PC-3 (cell line): Measurements from ENCODE around the gene PPP6R2. TPM values are rescaled to one million over a fixed set of nuclear protein-coding genes. Genes with fewer than 3 reads are reported as not detected.

ENCODE experiments used
- ATAC-seq: fragments of 200-7000 bp; cut with Tn5 transposase; 2 replicates; pipeline ENCODE4 v1.9.1; 2020; ENCODE audit warnings: mild to moderate bottlenecking, moderate library complexity
- BruUV-seq: library from RNA; stranded (reverse); fragments of 400-500 nt; replicated peaks from 2 replicates; lab custom pipeline; 2021; lab: Mats Ljungman, UMichigan
- CTCF ChIA-PET: fragments of 300-600 bp; sonication (Branson Sonifier 250); formaldehyde crosslinking; loops from one replicate; lab custom pipeline; 2022; ENCODE audit warnings: antibody characterized with exemption; lab: Charles Lee
- POLR2A ChIA-PET: fragments of 300-600 bp; sonication (Branson Sonifier 250); formaldehyde crosslinking; loops from one replicate; lab custom pipeline; 2022; ENCODE audit warnings: antibody characterized with exemption; ENCODE audit not compliant: unreplicated experiment; lab: Charles Lee
- DNase-seq: peaks from one replicate; pipeline ENCODE4 v3.0.0-alpha.2; 2015
- H2AFZ ChIP-seq: fragments of 300-600 bp; sonication (generic); 2 replicates; pipeline ENCODE4 v1.6.0; 2016; ENCODE audit warnings: antibody characterized with exemption, low read length
- H3F3A ChIP-seq: fragments of 300-600 bp; sonication (generic); one replicate; pipeline ENCODE4 v1.6.0; 2017; ENCODE audit warnings: antibody characterized with exemption, low read length, control low read depth, mild to moderate bottlenecking; ENCODE audit not compliant: unreplicated experiment
- H3K27ac ChIP-seq: fragments of 300-600 bp; sonication (generic); 2 replicates; pipeline ENCODE4 v1.5.1; 2016; ENCODE audit warnings: mild to moderate bottlenecking, low read length
- H3K27me3 ChIP-seq: fragments of 300-600 bp; sonication (generic); 2 replicates; pipeline ENCODE4 v1.6.1; 2016; ENCODE audit warnings: low read length, mixed read lengths
- H3K36me3 ChIP-seq: fragments of 300-600 bp; sonication (generic); 2 replicates; pipeline ENCODE4 v1.6.1; 2016; ENCODE audit warnings: low read depth, mixed run types, low read length, mixed read lengths
- H3K4me1 ChIP-seq: fragments of 300-600 bp; sonication (generic); 2 replicates; pipeline ENCODE4 v1.5.1; 2016; ENCODE audit warnings: low read length; ENCODE audit not compliant: insufficient read depth
- H3K4me2 ChIP-seq: fragments of 300-600 bp; sonication (generic); 2 replicates; pipeline ENCODE4 v1.6.0; 2016; ENCODE audit warnings: low read length
- H3K4me3 ChIP-seq: fragments of 300-600 bp; sonication (generic); 2 replicates; pipeline ENCODE4 v1.5.1; 2016; ENCODE audit warnings: mild to moderate bottlenecking, low read length, mixed read lengths
- H3K79me2 ChIP-seq: fragments of 300-600 bp; sonication (generic); 2 replicates; pipeline ENCODE4 v1.6.1; 2017; ENCODE audit warnings: low read length, mixed read lengths
- H3K9ac ChIP-seq: fragments of 300-600 bp; sonication (generic); 2 replicates; pipeline ENCODE4 v1.6.0; 2016; ENCODE audit warnings: mild to moderate bottlenecking, low read length
- H3K9me2 ChIP-seq: fragments of 300-600 bp; sonication (generic); replicated peaks from 2 replicates; pipeline ENCODE4 v1.6.1; 2016; ENCODE audit warnings: mixed run types, low read length, mixed read lengths
- H3K9me3 ChIP-seq: fragments of 300-600 bp; sonication (generic); 2 replicates; pipeline ENCODE4 v1.6.1; 2016; ENCODE audit warnings: low read length, mixed read lengths
- H4K20me1 ChIP-seq: fragments of 300-600 bp; sonication (generic); 2 replicates; pipeline ENCODE4 v1.6.1; 2016; ENCODE audit warnings: low read length, mixed read lengths
- CTCF ChIP-seq: fragments of 300-600 bp; sonication (generic); conservative IDR thresholded peaks from 2 replicates; pipeline ENCODE4 v1.5.1; 2017; ENCODE audit warnings: antibody characterized with exemption, low read depth, mild to moderate bottlenecking, low read length
- EZH2 ChIP-seq: fragments of 300-600 bp; sonication (generic); IDR thresholded peaks from one replicate; pipeline ENCODE4 v1.6.1; 2017; ENCODE audit warnings: antibody characterized with exemption, mild to moderate bottlenecking, low read length; ENCODE audit not compliant: unreplicated experiment
- EZH2phosphoT487 ChIP-seq: fragments of 300-600 bp; sonication (generic); IDR thresholded peaks from 2 replicates; pipeline ENCODE4 v1.6.1; 2018; ENCODE audit warnings: mild to moderate bottlenecking, antibody characterized with exemption, low read length, borderline replicate concordance
- intact Hi-C: fragments of 100-400 bp; cut with micrococcal nuclease; formaldehyde crosslinking; loops from 2 replicates; pipeline ENCODE4 v1.9.0; 2023
- total RNA-seq: library from RNA; depleted of rRNA; stranded (reverse); fragments of >200 nt; gene quantifications from 2 replicates; pipeline ENCODE4 v1.2.3, GENCODE V29; 2014

The PPP6R2 gene
- total RNA-seq, 1 experiment from 2014 or later: 46.2 TPM

GRCh38 chr22:50436841-50437341 is 93.8 kb downstream of the PPP6R2 start:
- H3F3A ChIP-seq: no peaks in the 10 kb centered on the region
- TF ChIP-seq EZH2phosphoT487: no peak
- no peaks in the 10 kb centered on the region; the same call in 1 of the 2 replicates for H3K36me3 ChIP-seq
- H4K20me1 ChIP-seq: no peaks in the 10 kb centered on the region
- CTCF ChIA-PET: no interaction called here
- ATAC-seq (no peak), DNase-seq (no peak)
- no peak overlapping the region for H3K4me2 ChIP-seq
- H2AFZ ChIP-seq: no peak overlapping the region
- H3K27me3 ChIP-seq: no peaks in the 10 kb centered on the region
- H3K9ac ChIP-seq: no peak overlapping the region
- no peak overlapping the region for H3K4me3 ChIP-seq
- no TSS peak for BruUV-seq
- H3K9me3 ChIP-seq: no peaks in the 10 kb centered on the region
- intact Hi-C loops: no loop called here
- H3K79me2 ChIP-seq: no peaks in the 10 kb centered on the region
- H3K9me2 ChIP-seq: no peaks in the 10 kb centered on the region
- POLR2A ChIA-PET: no interaction called here
- H3K27ac ChIP-seq: no peak overlapping the region
- no peaks in the 10 kb centered on the region for H3K4me1 ChIP-seq

- Histone ChIP-seq H4K20me1 (no peaks in the 10 kb centered on the region), H3K4me3 (no peak overlapping the region), H3K36me3 (no peaks in the 10 kb centered on the region), H3K79me2 (no peaks in the 10 kb centered on the region), H2AFZ (no peak overlapping the region), H3K9ac (no peak overlapping the region), H3K27ac (no peak overlapping the region), H3K9me2 (no peaks in the 10 kb centered on the region), H3K27me3 (no peaks in the 10 kb centered on the region), H3K4me1 (no peaks in the 10 kb centered on the region), H3F3A (no peaks in the 10 kb centered on the region), H3K4me2 (no peak overlapping the region), H3K9me3 (no peaks in the 10 kb centered on the region)
- CTCF ChIA-PET: no interaction called here
- DNase-seq (no peak), ATAC-seq (no peak)
- BruUV-seq: no TSS peak
- POLR2A ChIA-PET: no interaction called here
- TF ChIP-seq CTCF (no peak), EZH2 (no peak), EZH2phosphoT487 (no peak)
- intact Hi-C loops: no loop called here
Measured at GRCh38 chr22:50437511-50438304, 94.6 kb downstream of the PPP6R2 start.

GRCh38 chr22:50438305-50439275 is 95.5 kb downstream of the PPP6R2 start:
- DNase-seq (no peak), ATAC-seq (no peak)
- no peak overlapping the region for H3K4me2 ChIP-seq
- no peak overlapping the region for H2AFZ ChIP-seq
- BruUV-seq: no TSS peak
- H3K79me2 ChIP-seq: no peaks in the 10 kb centered on the region
- no peaks in the 10 kb centered on the region for H3K9me3 ChIP-seq
- H3K27ac ChIP-seq: no peak overlapping the region
- ChIA-PET CTCF (no interaction called here), POLR2A (no interaction called here)
- no peaks in the 10 kb centered on the region for H4K20me1 ChIP-seq
- H3K4me3 ChIP-seq: no peak overlapping the region
- TF ChIP-seq EZH2: no peak
- no peak for TF ChIP-seq CTCF
- no peak for TF ChIP-seq EZH2phosphoT487
- no peaks in the 10 kb centered on the region for H3K9me2 ChIP-seq
- H3F3A ChIP-seq: no peaks in the 10 kb centered on the region
- no peaks in the 10 kb centered on the region for H3K4me1 ChIP-seq
- no peaks in the 10 kb centered on the region for H3K36me3 ChIP-seq
- intact Hi-C loops: no loop called here
- H3K27me3 ChIP-seq: no peaks in the 10 kb centered on the region
- no peak overlapping the region for H3K9ac ChIP-seq
